Endothelial cell of hepatic sinusoid (primary cell): ENCODE measurements around the gene BTBD1.
"Not testable (repeated sequence)": the region's sequence is repeated elsewhere in the genome, so short reads cannot be mapped to it uniquely, and the experiment has no call there.

Experiments
- in situ Hi-C: cut with HindIII; loops from 2 replicates; pipeline ENCODE4 v1.10.0; 2017; ENCODE audit warnings: low sequenced_read_pairs

BTBD1 gene

DNA sequence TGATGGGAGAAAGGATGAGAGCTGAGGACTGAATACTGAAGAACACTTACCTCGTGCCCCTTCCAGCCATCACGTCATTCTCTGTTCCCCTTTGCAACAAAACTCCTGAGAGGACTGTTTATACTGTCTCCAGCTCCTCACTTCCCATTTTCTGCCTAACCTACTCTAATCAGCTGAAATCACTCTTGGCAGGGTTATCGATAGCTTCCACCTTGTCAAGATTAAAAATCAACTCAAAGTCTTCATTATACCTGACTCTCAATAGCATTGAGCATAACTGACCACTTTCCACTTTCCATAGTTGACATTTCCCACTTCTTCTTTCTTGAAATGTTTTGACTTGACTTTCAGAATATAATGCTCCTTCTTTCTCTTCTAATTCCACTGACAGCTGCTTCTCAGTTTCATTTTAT lies 4.3 kb downstream of the BTBD1 start:
- in situ Hi-C loops: no loop called here

GRCh38 chr15:83061680-83062079 lies 5.4 kb downstream of the BTBD1 start:
- in situ Hi-C loops: no loop called here

DNA sequence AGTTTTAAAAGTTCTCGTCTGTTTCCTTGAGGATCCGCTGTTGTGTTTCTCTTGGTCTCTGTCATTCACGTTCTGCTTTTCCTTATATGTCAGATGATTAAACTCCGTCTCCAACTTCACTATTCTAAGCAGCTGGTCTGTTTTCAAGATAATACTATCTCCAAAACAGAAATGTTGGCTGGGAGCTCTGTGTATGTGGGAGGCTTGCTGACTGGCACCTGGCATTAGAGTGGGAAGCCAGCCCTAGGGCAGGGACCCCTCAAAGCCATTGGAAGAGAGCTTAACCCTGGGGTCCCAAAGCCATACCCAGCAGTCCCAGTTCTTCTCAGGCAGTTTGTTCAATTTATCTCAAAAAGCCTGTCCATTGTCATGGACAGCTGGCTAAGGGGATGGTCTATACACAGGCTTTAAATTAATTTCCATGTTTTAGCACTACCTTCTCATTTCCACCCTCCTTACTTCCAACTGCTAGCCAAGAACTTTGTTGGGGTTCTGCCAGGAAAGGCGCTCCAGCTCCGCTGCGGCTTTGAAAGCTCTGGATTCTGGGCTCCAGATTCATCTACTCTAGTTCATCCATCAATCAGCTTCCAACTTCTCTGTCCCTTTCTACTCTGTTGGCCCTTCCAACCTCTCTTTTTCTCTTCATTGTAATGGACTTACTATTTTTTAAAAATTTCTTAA lies 9.2 kb downstream of the BTBD1 start:
- in situ Hi-C loops: no loop called here

DNA sequence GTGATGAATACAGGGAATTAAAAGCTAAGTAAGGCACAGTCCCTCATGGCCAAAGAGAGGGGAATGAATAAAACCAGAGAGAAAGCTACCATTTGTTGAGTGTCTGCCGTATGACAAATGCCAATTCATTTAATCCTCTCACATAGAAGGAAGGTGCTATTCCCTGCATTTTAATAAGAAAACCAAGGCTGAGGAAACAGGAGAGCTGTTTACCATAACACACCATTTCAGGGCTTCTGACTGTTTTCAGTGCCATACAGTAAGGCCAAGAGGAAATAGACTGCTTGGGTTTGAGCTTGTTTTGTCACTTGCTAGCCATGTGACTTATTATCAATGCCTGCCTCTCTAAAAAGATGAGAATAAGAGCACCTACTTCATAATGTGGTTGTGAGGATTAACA lies 10.1 kb downstream of the BTBD1 start:
- in situ Hi-C loops: no loop called here

DNA sequence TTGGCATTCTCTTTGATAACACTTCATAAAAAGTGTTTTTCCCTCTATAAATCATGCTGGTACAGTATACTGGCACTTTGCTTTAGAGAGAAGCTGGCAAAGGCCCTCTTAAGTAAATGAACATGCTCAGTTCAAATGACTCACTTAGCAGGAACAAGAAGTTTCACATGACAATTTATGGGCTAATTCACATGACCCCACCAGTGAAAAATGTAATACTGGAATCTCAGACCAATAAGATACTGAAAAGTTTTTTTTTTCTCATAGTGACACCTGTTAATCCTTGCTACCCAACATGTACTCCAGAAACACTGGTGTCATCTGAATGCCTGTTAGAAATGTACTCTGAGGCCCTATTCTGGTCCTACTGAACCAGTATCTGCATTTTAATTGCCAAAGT lies 13.9 kb downstream of the BTBD1 start:
- in situ Hi-C loops: no loop called here

- in situ Hi-C loops: no loop called here
Observed at GRCh38 chr15:83046558-83047127, 20.4 kb downstream of the BTBD1 start.

DNA sequence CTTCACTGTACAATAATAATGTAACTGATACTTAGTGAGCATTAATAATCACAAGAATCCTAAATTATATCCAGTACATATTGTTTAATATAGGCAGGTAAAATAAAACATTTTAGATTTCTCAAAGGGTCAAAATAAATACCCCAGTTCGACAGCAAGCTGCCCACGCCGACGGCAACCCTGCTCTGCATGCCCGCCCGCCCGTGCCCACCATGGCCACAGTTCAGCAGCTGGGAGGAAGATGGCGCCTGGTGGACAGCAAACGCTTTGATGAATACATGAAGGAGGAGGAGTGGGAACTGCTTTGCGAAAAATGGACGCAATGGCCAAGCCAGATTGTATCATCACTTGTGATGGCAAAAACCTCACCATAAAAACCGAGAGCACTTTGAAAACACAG lies 22.9 kb downstream of the BTBD1 start:
- in situ Hi-C loops: no loop called here

DNA sequence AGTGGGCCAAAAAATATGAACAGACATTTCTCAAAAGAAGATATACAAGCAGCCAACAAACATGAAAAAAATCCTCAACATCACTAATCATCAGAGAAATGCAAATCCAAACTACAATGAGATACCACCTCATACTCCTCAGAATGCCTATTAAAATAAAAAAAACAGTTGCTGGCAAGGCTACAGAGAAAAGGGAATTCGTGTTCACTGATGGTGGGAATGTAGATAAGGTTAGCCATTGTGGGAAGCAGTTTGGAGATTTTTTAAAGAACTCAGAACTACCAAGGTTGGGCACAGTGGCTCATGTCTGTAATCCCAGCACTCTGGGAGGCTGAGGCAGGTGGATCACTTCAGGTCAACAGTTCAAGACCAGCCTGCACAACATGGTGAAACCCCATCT lies 27.8 kb downstream of the BTBD1 start:
- in situ Hi-C loops: no loop called here

- in situ Hi-C loops: no loop called here
Observed at GRCh38 chr15:83036253-83036652, 30.8 kb downstream of the BTBD1 start.

DNA sequence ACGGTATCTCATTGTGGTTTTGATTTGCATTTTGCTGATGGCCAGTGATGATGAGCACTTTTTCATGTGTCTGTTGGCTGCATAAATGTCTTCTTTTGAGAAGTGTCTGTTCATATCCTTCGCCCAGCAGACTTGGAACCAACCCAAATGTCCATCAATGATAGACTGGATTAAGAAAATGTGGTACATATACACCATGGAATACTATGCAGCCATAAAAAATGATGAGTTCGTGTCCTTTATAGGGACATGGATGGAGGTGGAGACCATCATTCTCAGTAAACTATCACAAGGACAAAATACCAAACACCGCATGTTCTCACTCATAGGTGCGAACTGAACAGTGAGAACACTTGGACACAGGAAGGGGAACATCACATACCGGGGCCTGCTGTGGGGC lies 35.8 kb downstream of the BTBD1 start:
- in situ Hi-C loops: not testable (repeated sequence)

DNA sequence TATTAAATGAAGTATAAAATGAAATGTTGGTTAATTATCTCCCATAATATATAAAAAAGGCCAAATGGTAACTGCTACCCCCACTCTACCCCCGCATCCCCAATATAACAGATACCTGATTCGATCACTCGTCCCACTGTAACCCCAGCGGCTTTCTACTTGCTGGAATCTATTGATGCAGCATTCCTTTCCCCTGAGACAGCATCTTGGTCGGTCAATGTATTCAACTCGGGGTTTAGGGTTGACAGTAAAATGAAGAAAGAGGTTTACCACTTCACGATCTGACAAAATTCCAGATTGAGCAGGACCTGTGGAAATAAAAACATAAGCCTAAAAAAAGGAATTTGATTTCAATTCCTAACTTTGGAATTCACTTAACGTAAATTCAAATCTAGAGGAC lies 37.0 kb downstream of the BTBD1 start:
- in situ Hi-C loops: no loop called here

DNA sequence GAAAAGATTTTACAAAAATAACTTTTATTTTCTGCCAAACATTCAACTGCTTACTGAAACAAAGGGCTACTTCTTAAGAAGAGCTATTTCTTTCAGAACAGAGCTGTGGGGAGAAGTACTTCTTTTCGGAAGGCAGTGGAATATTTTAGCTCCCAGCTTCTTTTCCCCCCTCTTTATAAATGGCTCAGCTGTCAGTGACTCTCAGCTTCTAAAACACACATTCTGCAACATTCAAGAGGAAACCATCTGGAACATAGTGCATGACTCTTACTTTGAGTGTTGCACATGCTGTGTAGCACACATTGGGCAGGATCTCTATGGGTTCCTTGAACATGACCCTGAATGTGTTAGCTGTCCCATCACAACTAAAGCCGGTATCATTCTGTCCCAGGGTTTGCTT lies 48.6 kb downstream of the BTBD1 start:
- in situ Hi-C loops: no loop called here

DNA sequence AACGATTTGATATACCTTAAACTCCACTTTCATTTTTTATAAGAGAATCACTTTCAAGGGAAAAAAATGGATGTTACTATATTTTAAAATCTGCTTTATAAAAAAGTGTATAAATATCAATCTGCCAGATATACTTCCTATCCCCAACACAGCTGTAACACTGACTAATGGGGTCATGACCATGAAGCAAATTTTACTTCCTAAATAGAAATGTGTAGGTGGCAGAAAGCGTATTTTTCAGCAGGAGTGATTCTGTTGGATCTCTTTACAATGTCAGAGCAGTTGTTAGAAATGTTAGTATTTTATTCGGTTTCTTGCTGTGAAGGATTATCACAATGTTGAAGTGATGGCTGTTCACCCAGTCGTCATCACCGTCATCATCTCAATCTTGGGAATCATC lies 50.1 kb downstream of the BTBD1 start:
- in situ Hi-C loops: no loop called here

DNA sequence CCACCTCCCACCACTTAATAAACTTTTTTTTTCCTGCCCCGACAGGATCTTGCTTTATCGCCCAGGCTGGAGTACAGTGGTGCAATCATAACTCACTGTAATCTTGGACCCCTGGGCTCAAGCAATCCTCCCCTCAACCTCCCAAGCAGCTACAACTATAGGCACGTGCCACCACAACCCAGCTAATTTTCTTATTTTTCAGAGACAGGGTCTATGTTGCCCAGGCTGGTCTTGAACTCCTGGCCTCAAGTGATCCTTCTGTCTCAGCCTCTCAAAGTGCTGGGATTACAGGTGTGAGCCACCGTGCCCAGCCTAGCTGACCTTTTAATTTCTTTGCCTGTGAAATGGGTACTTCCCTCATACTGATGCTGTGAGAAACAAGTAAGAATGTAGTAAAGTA lies 51.7 kb downstream of the BTBD1 start:
- in situ Hi-C loops: no loop called here

- in situ Hi-C loops: loop anchor here (5.0 kb wide), 1 partner anchor 98 kb away; no protein-coding TSS in a partner anchor
Observed at GRCh38 chr15:83014205-83014653, 52.8 kb downstream of the BTBD1 start.

GRCh38 chr15:83012636-83013035 lies 54.4 kb downstream of the BTBD1 start:
- in situ Hi-C loops: loop anchor here (5.0 kb wide), 1 partner anchor 100 kb away; no protein-coding TSS in a partner anchor

GRCh38 chr15:83012076-83012426 lies 55.0 kb downstream of the BTBD1 start:
- in situ Hi-C loops: loop anchor here (5.0 kb wide), 1 partner anchor 100 kb away; no protein-coding TSS in a partner anchor

GRCh38 chr15:83011271-83012075 lies 55.6 kb downstream of the BTBD1 start, which contains the start of gene C15orf40:
Gene C15orf40, minus strand, starts transcription at chr15:83011639. Its CDS starts 32 bp downstream, at chr15:83011607.
- in situ Hi-C loops: loop anchor here (5.0 kb wide), 1 partner anchor 101 kb away; no protein-coding TSS in a partner anchor

DNA sequence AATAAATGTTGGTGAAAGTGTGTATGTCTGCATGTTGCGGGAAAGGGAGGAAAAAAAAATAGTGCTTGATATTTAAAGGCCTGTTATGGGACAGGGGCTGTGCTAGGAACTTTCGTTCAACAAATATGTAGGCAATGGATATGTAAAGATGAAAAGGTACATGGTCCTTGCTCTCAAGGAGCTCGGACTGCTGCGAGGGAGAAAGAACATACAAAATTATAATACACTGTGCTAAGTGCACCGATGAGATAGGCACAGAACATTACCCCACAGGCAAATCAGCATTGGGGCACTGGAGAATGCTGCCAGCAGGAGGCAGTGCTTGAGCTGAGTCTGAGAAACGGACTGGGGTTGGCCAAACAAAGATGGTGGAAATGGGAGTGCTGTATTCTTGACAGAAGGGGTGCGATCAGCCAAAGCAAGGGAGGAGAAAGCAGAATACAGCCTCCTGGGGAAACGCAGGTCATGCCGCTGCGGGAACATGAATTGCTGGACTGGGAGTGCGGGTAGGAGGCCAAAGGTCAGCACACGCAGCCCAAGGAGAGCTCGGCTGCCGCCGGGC lies 56.3 kb downstream of the BTBD1 start:
- in situ Hi-C loops: loop anchor here (5.0 kb wide), 1 partner anchor 102 kb away; no protein-coding TSS in a partner anchor

DNA sequence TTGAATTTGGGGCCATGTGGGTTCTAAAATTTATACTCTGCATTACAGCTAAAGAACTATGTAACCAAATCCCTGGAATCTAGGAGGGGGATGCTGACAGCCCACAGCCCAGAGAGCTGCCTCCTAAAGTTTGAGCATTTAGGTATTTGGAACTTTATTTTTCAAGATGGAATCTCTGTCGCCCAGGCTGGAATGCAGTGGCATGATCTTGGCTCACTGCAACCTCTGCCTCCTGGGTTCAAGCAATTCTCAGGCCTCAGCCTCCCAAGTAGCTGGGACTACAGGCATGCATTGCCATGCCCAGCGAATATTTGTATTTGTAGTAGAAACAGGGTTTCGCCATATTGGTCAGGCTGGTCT lies 66.4 kb downstream of the BTBD1 start:
- in situ Hi-C loops: loop anchor here (5.0 kb wide), 2 partner anchors 48 to 188 kb away; partner anchors contain the start of gene HOMER2
